Measurements from ENCODE around the gene PCDHGA3.
"Not testable (repeated sequence)": the region's sequence is repeated elsewhere in the genome, so short reads cannot be mapped to it uniquely, and the experiment has no call there.

PCDHGA3 gene

GRCh38 chr5:141371572-141372475 is 28.2 kb downstream of the PCDHGA3 start:
- no peak overlapping the region for H3K4me2 ChIP-seq (ENCODE audit: low read length)
- no peak overlapping the region for H3K9ac ChIP-seq (ENCODE audit: low read length)
- no peaks in the 10 kb centered on the region for H3K27me3 ChIP-seq (ENCODE audit: low read depth, low read length)
- no peaks in the 10 kb centered on the region for H3K36me3 ChIP-seq (replicated peaks; ENCODE audit: low read depth, low read length)
- H3K4me3 ChIP-seq (ENCODE audit: low read length): no peak overlapping the region
- H4K20me1 ChIP-seq (ENCODE audit: insufficient read depth, low read length): no peaks in the 10 kb centered on the region
- H3K79me2 ChIP-seq (ENCODE audit: low read length): no peaks in the 10 kb centered on the region
- H3K9me3 ChIP-seq (ENCODE audit: insufficient read depth, low read length): no peaks in the 10 kb centered on the region
- TF ChIP-seq EZH2phosphoT487 (IDR thresholded peaks at IDR 0.05; ENCODE audit: low read depth) (no peak), CTCF (IDR thresholded peaks at IDR 0.05; ENCODE audit: low read depth, low read length) (no peak)
- no peaks in the 10 kb centered on the region for H3K4me1 ChIP-seq (ENCODE audit: low read length)
- no peak overlapping the region for H3K27ac ChIP-seq (ENCODE audit: low read length)
- no peak overlapping the region for H2AFZ ChIP-seq (ENCODE audit: low read depth, low read length)

- Histone ChIP-seq H3K9me3 (ENCODE audit: insufficient read depth, low read length) (no peaks in the 10 kb centered on the region), H3K4me2 (ENCODE audit: low read length) (no peak within 1 kb of the TSS), H3K27me3 (ENCODE audit: low read depth, low read length) (no peaks in the 10 kb centered on the region), H2AFZ (ENCODE audit: low read depth, low read length) (no peak within 1 kb of the TSS), H3K27ac (ENCODE audit: low read length) (no peak within 1 kb of the TSS), H3K79me2 (ENCODE audit: low read length) (no peaks in the 10 kb centered on the region), H3K4me1 (ENCODE audit: low read length) (no peaks in the 10 kb centered on the region), H3K4me3 (ENCODE audit: low read length) (no peak within 1 kb of the TSS), H4K20me1 (ENCODE audit: insufficient read depth, low read length) (no peaks in the 10 kb centered on the region), H3K36me3 (replicated peaks; ENCODE audit: low read depth, low read length) (no peaks in the 10 kb centered on the region), H3K9ac (ENCODE audit: low read length) (no peak within 1 kb of the TSS)
- no peak for TF ChIP-seq EZH2phosphoT487 (IDR thresholded peaks at IDR 0.05; ENCODE audit: low read depth)
- TF ChIP-seq CTCF (IDR thresholded peaks at IDR 0.05; ENCODE audit: low read depth, low read length): no peak
Observed at GRCh38 chr5:141373673-141374317, 30.2 kb downstream of the PCDHGA3 start, which contains the start of gene PCDHGA6. TSS of gene PCDHGA6 (plus strand) at chr5:141373891. CDS start at chr5:141374084, 193 bp downstream.

GRCh38 chr5:141374627-141375026 is 31.0 kb downstream of the PCDHGA3 start:
- Histone ChIP-seq H3K4me2 (ENCODE audit: low read length) (no peak overlapping the region), H4K20me1 (ENCODE audit: insufficient read depth, low read length) (no peaks in the 10 kb centered on the region), H3K9ac (ENCODE audit: low read length) (no peak overlapping the region), H2AFZ (ENCODE audit: low read depth, low read length) (no peak overlapping the region), H3K4me3 (ENCODE audit: low read length) (no peak overlapping the region), H3K9me3 (ENCODE audit: insufficient read depth, low read length) (no peaks in the 10 kb centered on the region), H3K27ac (ENCODE audit: low read length) (no peak overlapping the region), H3K4me1 (ENCODE audit: low read length) (no peaks in the 10 kb centered on the region), H3K79me2 (ENCODE audit: low read length) (no peaks in the 10 kb centered on the region), H3K36me3 (replicated peaks; ENCODE audit: low read depth, low read length) (no peaks in the 10 kb centered on the region), H3K27me3 (ENCODE audit: low read depth, low read length) (no peaks in the 10 kb centered on the region)
- no peak for TF ChIP-seq EZH2phosphoT487 (IDR thresholded peaks at IDR 0.05; ENCODE audit: low read depth)
- TF ChIP-seq CTCF (IDR thresholded peaks at IDR 0.05; ENCODE audit: low read depth, low read length): no peak

- H3K27ac ChIP-seq (ENCODE audit: low read length); H3K4me3 ChIP-seq (ENCODE audit: low read length); H3K4me2 ChIP-seq (ENCODE audit: low read length); H3K9ac ChIP-seq (ENCODE audit: low read length); H3K27me3 ChIP-seq (ENCODE audit: low read depth, low read length); H4K20me1 ChIP-seq (ENCODE audit: insufficient read depth, low read length); H3K36me3 ChIP-seq (replicated peaks; ENCODE audit: low read depth, low read length); H3K79me2 ChIP-seq (ENCODE audit: low read length); H3K9me3 ChIP-seq (ENCODE audit: insufficient read depth, low read length); H3K4me1 ChIP-seq (ENCODE audit: low read length); H2AFZ ChIP-seq (ENCODE audit: low read depth, low read length): not testable (repeated sequence)
Observed at GRCh38 chr5:141375444-141376155, 32.0 kb downstream of the PCDHGA3 start.

Measured in OCI-LY3 (cell line).